Astrocyte (in vitro differentiated cells and primary cell): ENCODE results near the gene TBX21.

Source experiments
- EZH2 ChIP-seq: IDR thresholded peaks from 2 replicates; pipeline ENCODE4 v1.6.1; 2012; ENCODE audit warnings: mild to moderate bottlenecking, low read length, inconsistent platforms; ENCODE audit not compliant: insufficient read depth
- TF ChIP-seq, protein P1 (sequence below): IDR thresholded peaks from 2 replicates; pipeline ENCODE4 v1.5.1; 2011; ENCODE audit warnings: low read depth, mild to moderate bottlenecking, inconsistent platforms, low read length, moderate library complexity; ENCODE audit not compliant: insufficient read depth

DNA sequence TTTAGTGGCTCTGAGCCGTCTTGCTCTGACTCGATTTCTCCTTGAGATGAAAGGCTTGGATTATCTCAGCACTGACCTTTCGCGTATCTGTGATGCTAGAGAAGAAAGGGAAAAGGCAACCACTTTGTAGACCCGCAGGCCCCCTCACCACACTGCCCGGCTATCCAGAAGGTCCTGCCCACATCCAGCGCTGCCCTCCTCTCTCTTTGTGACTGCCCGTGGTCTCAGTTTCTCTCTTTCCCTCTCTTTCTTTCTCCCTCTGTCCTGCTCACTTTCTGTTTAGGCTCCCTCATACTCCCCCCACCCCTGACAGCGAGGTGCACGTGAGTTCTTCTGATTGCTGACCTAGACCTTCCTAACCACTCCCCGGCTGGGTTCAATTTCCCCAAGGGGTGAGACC lies 12.8 kb upstream of the TBX21 start:
- TF ChIP-seq, protein P1, sequence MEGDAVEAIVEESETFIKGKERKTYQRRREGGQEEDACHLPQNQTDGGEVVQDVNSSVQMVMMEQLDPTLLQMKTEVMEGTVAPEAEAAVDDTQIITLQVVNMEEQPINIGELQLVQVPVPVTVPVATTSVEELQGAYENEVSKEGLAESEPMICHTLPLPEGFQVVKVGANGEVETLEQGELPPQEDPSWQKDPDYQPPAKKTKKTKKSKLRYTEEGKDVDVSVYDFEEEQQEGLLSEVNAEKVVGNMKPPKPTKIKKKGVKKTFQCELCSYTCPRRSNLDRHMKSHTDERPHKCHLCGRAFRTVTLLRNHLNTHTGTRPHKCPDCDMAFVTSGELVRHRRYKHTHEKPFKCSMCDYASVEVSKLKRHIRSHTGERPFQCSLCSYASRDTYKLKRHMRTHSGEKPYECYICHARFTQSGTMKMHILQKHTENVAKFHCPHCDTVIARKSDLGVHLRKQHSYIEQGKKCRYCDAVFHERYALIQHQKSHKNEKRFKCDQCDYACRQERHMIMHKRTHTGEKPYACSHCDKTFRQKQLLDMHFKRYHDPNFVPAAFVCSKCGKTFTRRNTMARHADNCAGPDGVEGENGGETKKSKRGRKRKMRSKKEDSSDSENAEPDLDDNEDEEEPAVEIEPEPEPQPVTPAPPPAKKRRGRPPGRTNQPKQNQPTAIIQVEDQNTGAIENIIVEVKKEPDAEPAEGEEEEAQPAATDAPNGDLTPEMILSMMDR = no peak
- TF ChIP-seq EZH2 = no peak
